Measurements from ENCODE around the gene DLX1.

GRCh38 chr2:172072706-172073105, 12.6 kb upstream of the DLX1 start:
- no peak for TF ChIP-seq CTCF (IDR thresholded peaks at IDR 0.05)
- TF ChIP-seq POLR2A (IDR thresholded peaks at IDR 0.05): no peak

All from testis (tissue), 2 donors.